Measurements from ENCODE around the gene HOXB1.
"Not testable (repeated sequence)": the region's sequence is repeated elsewhere in the genome, so short reads cannot be mapped to it uniquely, and the experiment has no call there.

Gene HOXB1

DNA sequence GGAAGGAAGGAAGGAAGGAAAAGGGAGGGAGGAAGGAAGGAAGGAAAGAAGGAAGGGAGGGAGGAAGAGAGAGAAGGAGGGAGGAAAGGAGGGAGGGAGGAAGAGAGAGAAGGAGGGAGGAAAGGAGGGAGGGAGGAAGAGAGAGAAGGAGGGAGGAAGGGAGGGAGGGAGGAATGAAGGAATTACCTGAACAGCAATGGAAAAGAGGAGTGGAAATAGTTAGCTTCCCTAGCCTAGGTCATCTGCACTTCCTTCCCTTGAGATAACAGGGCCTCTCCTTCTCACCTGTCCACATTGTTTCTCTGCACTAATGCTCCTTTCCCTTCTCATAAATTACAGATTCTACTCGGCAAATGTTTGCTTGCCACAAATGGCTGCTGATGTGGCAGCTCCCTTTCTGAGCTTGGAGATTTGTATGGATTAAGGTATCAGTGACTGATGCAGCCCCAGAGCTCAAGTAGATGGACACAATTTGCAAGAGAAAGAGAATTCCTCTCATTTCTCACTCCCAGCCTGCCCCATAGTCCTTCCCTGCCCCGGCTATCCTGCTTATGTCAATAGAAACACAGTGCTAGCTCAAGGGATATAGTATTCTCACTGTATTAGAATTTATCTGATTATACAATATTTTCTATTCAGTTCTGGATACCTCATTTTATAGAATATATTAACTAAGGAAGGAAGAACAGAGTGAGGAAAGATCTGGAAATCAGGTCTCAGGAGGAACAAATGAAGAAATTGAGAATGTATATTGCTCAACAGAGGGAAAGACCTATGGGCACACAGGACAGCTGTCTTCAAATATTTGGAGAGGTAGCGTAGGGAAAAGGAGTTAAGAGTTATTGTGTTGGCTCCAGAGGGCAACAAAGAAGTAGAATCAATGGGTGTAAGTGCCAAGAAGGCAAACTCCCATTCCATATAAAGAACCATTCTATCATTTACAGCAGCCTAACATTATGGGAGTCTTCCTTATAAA, 14.6 kb downstream of the HOXB1 start:
- no peak for DNase-seq

DNA sequence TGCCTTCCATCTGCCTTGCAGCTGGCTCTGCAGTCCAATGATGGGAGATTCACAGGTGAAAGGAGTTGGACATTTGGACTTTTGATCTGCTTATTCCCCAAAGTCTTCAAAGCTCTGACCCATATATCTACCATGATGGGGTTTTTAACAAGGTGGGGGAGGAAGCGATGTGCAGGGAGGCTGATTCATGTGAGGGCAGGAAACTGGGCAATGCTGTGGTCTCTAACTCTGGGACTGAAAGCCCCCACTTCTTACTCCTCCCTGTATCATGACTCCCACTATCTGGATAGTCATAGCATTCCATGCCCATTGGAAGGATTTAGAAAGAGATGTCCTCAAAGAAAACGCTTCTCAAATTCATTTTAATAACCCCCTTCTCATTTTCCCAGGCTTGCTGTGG, 16.3 kb downstream of the HOXB1 start:
- no peak for DNase-seq

DNA sequence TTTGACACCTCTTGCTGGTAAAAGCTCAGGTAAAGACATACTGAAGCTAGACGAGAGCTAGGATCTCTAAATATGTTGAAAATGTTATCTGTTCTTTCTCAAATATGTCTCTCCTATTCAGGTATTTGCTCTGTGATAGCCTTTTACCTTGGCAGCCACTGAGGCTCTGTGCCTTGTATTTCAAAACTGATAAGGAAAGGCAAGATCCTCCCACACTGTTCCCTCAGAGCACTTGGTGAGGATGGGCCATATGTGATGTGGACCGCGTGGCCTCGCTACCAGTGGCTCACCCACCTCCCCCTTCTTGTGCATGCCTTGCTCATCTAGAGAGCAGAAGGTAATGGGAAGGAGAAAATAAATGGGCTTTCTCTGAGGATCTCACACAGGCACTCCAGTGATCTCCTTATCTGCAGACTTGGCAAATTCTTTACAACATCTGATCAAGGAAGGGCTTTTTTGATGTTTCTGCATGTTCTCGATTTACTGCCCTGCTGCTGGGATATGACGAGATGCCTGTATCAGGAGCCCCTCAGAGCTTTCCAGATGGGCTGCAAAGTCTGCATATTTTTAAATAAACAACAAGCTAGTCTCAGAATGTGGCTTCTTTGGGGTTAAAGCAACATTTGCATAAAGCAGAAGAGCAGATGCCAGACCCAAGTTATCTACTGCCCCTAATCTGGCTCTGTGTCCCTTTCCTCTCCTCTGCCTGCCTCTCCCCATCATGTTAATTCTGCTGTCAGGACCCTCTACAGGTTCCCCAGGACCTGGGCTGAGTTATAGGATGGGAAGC, 16.9 kb downstream of the HOXB1 start:
- DNase-seq = no peak

DNA sequence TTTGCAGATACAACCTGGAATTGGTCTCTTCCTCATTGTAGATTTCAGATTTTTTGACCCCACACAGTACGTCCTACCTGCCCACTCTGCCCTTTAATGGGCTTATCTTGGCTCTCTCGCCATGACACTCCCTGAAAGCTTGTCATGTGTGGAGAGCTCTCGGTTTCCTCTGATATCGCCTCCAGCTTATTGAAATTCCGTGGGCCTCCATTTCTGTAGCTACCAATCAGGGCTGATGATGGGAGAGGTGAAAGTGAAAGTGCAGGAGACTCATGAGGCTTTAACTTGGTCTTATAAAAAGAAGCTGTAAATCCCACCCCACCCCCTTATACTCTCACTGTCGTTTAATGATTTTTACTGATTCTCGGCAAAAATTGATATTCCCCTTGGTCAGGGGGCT, 17.7 kb downstream of the HOXB1 start:
- no peak for DNase-seq

DNA sequence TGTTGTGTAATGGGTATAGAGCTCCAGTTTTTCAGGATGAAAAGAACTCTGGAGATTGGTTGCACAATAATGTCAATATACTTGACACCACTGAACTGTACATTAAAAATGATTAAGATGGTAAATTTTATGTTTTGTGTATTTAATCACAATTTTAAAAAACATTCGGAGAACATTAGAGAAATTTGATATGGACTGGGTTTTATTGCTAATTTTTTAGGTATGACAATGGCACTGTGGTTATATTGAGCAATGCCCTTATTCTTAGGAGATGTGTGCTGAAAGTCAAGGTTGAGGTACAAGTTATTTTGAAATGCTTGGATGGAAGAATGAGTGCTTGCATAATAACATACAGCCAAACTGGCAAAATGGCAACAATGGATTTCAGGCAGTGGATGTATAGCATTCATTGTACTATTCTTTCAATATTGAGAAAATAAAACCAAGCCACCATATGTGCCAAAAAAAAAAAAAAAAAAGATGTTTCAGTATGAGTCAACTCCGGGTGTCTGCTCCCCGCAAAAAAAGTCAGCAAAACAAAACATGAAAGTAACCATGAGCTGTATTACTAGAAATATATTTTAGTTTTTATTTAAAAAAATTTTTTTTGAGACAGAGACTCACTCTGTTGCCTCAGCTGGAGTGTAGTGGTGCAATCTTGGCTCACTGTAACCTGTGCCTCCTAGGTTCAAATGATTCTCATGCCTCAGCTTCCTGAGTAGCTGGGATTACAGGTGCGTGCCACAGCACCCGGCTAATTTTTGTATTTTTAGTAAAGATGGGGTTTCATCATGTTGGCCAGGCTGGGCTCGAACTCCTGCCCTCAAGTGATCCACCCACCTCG, 19.8 kb downstream of the HOXB1 start:
- DNase-seq = no peak

DNA sequence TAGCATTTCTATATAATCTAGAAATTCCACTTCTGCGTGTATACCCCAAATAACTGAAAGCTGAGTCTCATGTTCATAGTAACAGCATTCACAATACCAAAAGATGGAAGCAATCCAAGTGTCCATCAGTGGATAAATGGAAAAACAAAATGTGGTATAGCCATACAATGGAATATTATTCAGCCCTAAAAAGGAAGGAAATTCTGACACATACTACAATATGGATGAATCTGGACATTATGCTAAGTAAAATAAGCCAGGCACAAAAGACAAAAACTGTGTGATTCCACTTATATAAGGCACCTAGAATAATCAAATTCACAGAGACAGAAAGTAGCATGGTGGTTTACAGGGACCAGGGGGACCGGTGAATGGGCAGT, 20.4 kb downstream of the HOXB1 start:
- no peak for DNase-seq

DNA sequence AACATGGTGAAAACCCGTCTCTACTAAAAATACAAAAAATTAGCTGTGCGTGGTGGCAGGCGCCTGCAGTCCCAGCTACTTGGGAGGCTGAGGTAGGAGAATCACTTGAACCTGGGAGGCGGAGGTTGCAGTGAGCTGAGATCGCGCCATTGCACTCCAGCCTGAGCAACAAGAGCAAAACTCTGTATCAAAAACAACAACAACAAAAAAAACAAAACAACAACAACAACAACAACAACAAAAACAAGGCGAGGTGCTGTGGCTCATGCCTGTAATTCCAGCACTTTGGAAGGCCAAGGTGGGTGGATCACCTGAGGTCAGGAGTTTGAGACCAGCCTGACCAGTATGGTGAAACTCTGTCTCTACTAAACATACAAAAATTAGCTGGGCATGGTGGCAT, 21.1 kb downstream of the HOXB1 start:
- DNase-seq = not testable (repeated sequence)

DNA sequence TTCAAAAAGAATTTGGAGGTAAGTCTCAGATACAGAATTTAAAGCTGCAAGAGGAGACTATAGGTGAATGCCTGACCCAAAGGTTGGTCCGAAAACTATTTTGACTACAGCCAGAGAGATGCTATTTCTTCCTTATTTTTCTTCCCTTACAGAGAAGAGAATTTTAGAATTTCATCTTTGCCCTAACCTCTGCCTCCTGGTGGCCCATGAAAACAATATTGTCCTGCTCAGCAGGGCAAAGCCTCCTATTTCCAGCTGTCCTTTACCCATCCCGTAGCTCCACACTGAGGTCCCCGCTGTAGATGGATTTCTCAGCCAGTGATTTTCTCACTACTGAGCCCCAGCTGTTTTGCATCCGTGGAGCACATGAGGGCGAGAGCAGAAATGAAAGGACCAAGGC, 24.6 kb downstream of the HOXB1 start:
- no peak for DNase-seq

DNA sequence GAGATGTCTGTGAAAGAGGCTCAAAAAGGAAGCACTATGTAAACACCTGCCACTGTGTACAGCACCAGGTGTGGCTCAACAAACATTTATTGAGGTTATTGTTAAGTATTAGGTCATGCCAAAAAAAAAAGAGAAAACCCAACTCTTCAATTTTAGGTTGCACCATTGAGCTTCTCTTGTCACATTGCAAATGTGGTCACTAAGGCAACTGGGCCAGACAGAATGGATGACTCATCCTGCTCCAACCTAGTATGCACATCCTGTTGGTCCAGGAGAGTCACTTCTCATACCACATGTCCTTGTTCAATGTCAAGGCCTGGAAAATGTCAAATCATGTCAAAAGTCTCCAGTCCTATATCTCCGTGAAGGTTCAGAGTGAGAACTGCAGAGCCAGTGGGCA, 25.0 kb downstream of the HOXB1 start:
- DNase-seq = no peak

DNA sequence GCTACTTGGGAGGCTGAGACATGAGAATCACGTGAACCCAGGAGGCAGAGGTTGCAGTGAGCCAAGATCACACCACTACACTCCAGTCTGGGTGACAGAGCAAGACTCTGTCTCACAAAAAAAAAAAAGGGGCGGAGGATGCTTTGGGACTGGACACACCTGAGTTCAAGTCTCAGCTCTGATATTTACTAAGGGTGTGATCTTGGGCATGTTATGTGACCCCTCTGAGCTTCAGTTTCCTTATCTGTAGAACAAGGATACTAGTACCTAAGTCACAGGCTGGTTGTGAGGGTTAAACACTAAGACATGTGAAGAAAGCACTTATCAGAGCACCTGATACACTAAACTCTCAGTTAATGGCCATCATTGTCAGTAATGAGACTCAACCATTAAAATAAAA, 25.9 kb downstream of the HOXB1 start:
- DNase-seq = no peak

DNA sequence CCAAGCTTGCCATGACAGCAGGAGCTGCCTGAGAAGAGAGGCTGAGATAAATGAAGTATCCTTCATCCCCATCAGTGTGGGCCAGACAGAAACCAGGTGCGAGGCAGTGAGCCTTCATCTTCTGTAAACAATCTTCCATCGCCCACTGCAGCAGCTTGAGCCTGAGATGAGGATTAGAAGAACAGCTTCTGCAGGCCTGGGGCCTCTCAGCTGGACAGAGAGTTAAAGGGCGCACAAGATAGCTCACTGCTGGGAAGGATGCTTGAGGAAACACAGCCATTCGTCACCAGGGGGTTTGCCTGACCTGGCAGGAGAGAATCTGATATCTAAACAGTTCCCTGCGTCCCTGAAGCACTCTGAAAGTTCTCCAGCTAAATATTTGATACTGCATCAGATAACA, 27.1 kb downstream of the HOXB1 start:
- DNase-seq = no peak

DNA sequence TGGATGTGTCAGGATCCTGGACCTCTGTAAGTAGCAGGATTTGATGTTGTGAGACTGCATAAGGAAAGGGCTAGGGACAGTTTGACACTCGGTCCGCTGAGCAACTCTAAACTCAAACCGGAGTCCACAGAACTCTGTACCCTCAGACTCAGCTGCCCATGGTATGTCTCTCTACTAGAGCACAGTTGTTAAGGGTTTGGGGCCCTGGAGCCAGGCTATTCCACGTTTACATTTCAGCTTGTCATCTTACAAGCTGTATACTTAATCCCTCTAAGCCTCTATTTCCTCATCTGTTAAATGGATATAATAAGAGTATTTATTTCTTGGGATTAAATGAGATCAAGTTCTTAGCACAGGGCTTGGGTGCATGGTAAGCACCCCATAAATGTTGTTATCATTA, 27.9 kb downstream of the HOXB1 start:
- DNase-seq = no peak

DNA sequence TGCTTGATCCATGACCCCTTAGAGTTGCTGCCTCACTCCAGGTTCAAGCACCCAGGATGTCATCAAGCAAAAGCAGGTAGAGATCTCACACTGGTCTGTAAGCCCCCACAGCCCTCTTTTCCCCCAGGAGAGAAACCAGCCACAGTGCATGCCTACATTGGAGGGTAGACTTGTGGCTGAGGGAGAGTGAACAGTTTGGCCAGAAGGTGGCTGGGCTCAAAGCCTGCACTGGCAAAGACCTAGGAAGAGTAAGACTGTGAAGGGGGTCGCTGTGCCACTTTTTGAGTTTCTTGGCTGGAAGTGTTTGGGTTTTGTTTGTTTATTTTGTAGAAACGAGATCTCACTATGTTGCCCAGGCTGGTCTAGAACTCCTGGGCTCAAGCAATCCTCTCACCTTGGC, 28.5 kb downstream of the HOXB1 start:
- no peak for DNase-seq

DNA sequence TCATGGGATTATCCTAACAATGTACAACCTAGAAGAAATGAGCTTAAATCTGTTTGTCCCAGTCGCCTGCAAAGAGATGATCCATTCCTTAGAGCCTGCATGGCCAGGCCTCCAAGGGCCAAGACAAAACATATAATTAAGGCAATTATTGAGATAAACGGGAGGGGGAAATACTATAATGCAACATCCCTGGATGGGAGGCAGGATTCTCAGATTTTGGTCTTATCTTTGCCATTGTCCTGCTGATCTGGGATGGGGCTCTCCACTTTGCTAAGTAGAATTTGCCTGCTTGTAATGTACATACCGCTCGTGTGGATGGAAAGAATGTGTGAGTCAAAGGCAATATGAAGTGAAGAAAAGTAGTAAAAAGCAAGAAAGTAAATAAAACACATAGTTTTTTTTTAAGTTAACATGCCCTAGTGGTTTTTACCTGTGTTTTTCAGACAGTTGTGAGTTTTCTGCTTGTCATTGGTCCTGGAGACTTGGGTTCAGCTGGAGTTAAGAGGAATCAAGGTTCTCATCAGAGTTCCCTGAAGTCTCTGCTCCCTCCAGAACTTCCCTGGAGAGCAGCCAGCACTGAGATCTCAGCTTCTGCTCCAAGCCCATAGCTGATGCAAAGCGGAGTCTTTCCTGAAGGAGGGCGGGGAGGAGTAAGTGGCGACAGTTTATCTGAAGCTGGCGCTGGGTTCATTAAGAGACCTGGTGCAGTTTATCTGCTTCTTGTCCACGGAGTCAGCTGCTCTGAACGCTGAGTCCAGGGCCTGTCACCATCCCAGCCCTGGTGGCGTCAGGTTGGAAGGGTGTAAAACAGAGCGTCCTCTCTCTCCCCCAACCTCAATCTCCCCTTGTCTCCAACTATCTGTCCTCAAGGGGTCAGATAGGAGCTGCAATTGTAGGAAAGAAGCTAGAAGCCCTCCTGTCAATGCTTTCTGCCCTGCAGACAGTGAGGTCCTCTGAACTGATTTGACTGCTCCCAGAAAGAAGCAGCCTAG, 30.1 kb downstream of the HOXB1 start:
- DNase-seq = no peak

DNA sequence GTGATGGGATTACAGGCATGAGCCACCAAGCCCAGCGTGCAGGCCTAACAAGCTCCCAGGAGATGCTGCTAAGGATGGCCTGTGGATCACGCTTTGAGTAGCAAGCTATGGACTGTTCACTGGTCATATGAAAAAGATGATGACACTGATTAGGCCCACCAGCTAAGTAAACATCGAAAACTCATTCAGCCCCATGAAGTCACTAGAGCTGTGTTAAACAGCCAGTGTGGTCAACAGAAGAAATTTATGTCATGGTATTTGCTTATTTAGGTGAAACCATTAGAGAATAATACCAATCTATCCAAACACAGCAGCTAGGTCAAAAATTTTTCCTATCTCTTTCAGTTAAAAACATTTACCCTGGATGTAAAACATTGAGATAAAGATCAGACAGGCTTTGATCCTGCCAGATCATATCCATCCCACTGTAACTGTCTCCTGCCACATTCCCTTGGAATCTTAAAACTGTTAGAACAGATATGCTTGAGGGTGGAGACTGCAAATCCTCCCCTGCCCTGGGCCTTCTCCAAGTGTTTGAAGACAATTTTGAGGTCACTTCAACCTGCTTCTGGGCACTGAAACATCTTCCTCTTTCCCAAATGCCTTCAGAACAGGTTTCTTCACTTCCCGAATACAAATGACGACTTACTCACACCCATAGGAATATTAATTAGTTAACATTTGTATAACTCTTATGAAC, 30.9 kb downstream of the HOXB1 start:
- DNase-seq = no peak

DNA sequence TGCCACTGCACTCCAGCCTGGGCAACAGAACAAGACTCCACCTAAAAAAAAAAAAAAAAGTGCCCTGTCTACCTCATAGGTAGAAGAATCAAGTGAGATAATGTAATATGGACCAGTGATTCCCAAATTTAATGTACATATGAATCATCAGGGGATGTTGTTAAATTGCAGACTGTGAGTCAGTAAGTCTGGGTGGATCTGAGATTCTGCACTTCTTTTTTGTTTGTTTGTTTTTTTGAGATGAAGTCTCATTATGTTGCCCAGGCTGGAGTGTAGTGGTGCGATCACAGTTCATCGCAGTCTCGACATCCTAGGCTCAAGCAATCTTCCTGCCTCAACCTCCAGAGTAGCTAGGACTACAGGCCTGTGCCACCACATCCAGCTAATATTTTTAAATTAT, 31.6 kb downstream of the HOXB1 start:
- DNase-seq = no peak

DNA sequence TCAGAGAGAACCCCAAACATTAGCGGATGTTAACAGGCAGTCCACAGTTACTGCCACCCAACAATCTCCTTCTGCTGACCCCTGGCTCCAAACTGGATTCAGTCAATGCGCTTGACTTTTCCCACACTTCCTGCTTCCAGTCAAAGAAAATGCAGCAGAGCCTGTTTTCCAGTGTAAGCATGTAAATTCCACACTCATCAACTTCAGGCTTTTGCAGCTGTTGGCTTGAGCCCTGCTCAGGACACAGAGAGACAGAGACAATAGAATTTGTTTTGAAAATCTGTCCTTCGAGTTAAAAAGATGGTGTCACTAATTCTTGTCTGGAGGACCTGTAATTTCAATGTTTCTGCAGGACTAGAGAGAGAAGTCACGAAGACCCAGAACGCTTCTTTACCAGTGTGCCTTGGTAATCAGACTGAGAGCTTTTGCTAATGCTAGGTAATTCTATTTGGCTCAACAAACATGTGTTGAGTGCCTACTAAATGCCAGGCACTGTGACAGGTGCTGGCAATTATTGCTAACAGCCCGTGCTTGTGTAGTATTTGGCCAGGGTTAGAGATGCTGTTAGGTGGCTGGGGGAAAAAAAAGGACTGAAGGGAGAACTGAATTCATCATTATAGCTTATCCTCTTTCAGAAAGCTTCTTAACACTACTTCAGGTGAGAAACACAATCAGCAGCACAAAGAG, 32.5 kb downstream of the HOXB1 start:
- no peak for DNase-seq

DNA sequence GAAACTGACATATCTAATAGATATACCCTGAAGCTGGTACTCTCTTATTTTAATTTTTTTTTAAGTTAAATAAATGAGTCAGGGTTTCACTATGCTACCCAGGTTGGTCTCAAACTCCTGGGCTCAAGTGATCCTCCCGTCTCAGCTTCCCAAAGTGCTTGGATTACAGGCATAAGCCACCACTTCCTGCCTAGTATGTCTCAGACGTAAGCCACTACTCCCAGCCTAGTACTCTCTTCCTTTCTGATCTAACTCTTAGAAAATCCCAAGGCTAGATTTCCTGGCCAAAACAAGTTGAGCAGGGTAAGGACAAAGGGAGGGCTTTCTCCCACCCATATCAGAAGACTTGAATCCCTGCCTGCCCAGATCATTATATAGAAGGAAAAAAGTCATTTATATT, 33.7 kb downstream of the HOXB1 start:
- DNase-seq = no peak

DNA sequence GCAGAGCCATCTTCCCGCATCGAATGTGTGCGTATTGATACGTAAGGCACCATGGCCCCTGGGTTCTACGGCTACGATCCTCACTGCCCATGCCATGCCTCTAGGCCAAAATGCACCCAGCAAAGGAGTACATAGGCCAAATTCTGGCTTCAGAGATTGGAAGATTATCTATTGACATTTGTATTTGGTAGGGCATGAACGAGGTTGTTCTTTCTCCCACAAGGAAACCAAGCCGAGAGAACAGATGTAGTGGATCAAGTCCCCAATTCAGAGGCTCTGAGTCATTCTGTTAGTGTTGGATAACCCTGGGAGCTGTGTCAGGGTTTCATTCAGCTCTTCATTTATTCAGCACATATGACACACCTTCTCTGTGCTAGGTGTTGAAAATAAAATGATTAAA, 36.5 kb downstream of the HOXB1 start:
- DNase-seq = no peak

DNA sequence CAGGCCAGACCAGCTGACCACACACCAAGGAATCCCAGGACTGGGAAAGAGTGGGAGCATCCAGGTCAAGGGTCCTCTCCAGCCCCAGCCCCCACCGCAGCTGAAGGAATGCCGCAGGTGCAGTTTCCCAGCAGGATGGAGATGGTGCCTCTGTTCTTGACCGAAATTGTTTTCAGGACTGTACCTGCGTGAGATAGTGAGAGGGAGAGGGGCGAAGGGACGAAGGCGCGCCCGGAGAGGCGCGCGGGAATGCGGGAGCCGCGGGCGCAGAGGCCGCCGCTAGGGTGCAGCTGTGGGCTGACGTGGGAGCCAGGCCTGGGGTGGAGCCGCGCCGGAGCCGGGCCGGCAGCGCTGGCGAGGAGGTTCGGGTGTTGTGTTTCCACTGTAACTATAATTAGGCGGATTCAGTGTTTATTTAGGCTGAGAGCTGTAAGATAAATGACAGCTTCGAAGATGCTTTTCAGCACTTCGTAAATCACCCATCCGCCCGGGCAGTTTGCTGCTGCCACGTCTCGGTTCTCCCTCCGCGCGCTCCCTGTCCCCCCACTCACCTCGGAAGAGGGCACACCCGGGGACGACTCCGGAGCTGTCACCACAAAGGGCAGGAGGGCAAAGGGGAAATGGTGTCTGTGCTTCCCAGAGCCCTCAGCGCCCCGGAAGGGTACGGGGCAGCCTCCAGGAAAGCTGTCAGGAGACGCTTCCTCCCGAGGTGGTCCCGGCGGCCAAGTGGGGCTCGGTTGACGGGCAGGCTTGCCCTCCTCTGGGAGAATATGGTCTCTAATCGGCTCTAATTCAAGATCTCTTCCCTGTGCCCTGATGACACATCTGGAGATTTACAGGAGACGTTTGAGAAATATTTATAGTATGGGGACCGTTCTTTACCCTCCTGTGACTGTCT, 38.2 kb downstream of the HOXB1 start:
- no peak for DNase-seq
